HuH-7.5 (cell line): Measurements from ENCODE around the gene DCBLD2.

ENCODE experiments used
- DNase-seq: peaks from one replicate; pipeline ENCODE4 v3.0.0; 2011; ENCODE audit warnings: low spot score

DCBLD2 gene

GRCh38 chr3:98829246-98829832, 72.2 kb downstream of the DCBLD2 start:
- DNase-seq, result no peak

- DNase-seq, result no peak
Observed at GRCh38 chr3:98827221-98827920, 74.1 kb downstream of the DCBLD2 start.

GRCh38 chr3:98826126-98826525, 75.4 kb downstream of the DCBLD2 start:
- DNase-seq, result no peak

- no peak for DNase-seq
Observed at GRCh38 chr3:98824256-98824655, 77.2 kb downstream of the DCBLD2 start.

GRCh38 chr3:98823791-98824190, 77.7 kb downstream of the DCBLD2 start:
- DNase-seq, result no peak

GRCh38 chr3:98821063-98821462, 80.4 kb downstream of the DCBLD2 start:
- DNase-seq, result no peak

- peak; percentile 29 for DNase-seq
Observed at GRCh38 chr3:98817547-98818041, 83.9 kb downstream of the DCBLD2 start.

GRCh38 chr3:98814817-98815420, 86.6 kb downstream of the DCBLD2 start:
- DNase-seq, result no peak

GRCh38 chr3:98812851-98813374, 88.6 kb downstream of the DCBLD2 start:
- no peak for DNase-seq

- DNase-seq, result no peak
Observed at GRCh38 chr3:98811048-98811447, 90.4 kb downstream of the DCBLD2 start.

GRCh38 chr3:98809557-98809956, 91.9 kb downstream of the DCBLD2 start:
- no peak for DNase-seq

- no peak for DNase-seq
Observed at GRCh38 chr3:98808071-98808470, 93.4 kb downstream of the DCBLD2 start.

- DNase-seq, result no peak
Observed at GRCh38 chr3:98807561-98807960, 93.9 kb downstream of the DCBLD2 start.

- DNase-seq, result no peak
Observed at GRCh38 chr3:98807011-98807410, 94.5 kb downstream of the DCBLD2 start.

- DNase-seq, result no peak
Observed at GRCh38 chr3:98806521-98806920, 95.0 kb downstream of the DCBLD2 start.

GRCh38 chr3:98805571-98805970, 95.9 kb downstream of the DCBLD2 start:
- DNase-seq, result no peak

GRCh38 chr3:98801043-98801747, 100.3 kb downstream of the DCBLD2 start:
- no peak for DNase-seq

GRCh38 chr3:98800401-98800800, 101.1 kb downstream of the DCBLD2 start:
- no peak for DNase-seq

- no peak for DNase-seq
Observed at GRCh38 chr3:98799479-98799878, 102.0 kb downstream of the DCBLD2 start.

- no peak for DNase-seq
Observed at GRCh38 chr3:98798820-98799219, 102.7 kb downstream of the DCBLD2 start.

- DNase-seq, result no peak
Observed at GRCh38 chr3:98797905-98798304, 103.6 kb downstream of the DCBLD2 start.

- DNase-seq, result no peak
Observed at GRCh38 chr3:98796334-98796733, 105.2 kb downstream of the DCBLD2 start.

- DNase-seq, result no peak
Observed at GRCh38 chr3:98793971-98794370, 107.5 kb downstream of the DCBLD2 start.
